ENCODE data around the gene MMP23B. TPM values are rescaled to one million over a fixed set of nuclear protein-coding genes. Genes with fewer than 3 reads are reported as not detected.

MMP23B gene
- total and polyA plus RNA-seq, 10 of the 15 experiments (the other 5 are each of a cell fraction or from before 2014, with no cell fraction given) = 0.25 to 0.76 (median 0.34) TPM; not detected in 4

DNA sequence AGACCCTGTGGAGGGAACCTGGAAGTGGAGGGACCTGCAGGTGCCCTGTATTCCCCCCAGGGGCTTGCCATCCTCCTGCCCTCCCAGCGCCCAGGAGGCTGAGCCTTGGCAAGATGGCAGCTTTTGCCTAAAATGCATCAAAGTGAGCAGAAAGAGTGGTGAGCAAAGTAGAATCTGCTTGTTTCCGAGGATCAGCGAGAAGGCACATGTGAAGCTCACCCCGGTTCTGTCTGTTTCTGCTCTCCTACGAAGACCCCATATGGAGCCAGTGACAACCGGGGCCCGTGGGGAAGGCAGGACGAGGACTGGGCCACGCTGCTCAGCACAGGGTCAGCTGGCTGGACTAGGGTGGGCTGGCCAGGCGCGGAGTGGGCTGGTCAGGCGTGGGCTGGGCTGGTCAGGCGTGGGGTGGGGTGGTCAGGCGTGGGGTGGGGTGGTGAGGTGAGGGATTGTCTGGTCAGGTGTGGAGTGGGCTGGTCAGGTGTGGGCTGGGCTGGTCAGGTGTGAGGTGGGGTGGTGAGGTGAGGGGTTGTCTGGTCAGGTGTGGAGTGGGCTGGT is 26.9 kb upstream of the MMP23B start:
- Histone ChIP-seq H3K9ac (ENCODE audit: control insufficient read depth, insufficient read depth, low read length) (no peak overlapping the region), H3K79me2 (ENCODE audit: control insufficient read depth, insufficient read depth, low read length) (no peaks in the 10 kb centered on the region), H3K4me2 (ENCODE audit: control insufficient read depth, insufficient read depth) (no peak overlapping the region), H3K4me1 (ENCODE audit: control insufficient read depth, insufficient read depth, low read length) (peaks cover 34% of the 10 kb centered on the region), H3K27ac (ENCODE audit: control insufficient read depth, insufficient read depth) (no peak overlapping the region), H4K20me1 (ENCODE audit: control insufficient read depth, insufficient read depth) (no peaks in the 10 kb centered on the region), H3K9me3 (replicated peaks; ENCODE audit: control insufficient read depth, insufficient read depth, low read length) (no peaks in the 10 kb centered on the region), H3K36me3 (ENCODE audit: control insufficient read depth in 2 of 2, insufficient read depth in 2 of 2, low read length in 1 of 2) (no peaks in the 10 kb centered on the region), H3K4me3 (no peak overlapping the region), H3K27me3 (replicated peaks in 1 of 2; ENCODE audit: control insufficient read depth in 2 of 2, insufficient read depth in 2 of 2, low read length in 1 of 2) (no peaks in the 10 kb centered on the region; a peak in 1 of 4 replicates), H2AFZ (ENCODE audit: control insufficient read depth, low read depth, low read length) (no peak overlapping the region)
- FAIRE-seq (no peak), ATAC-seq (no peak), DNase-seq (ENCODE audit: low read depth, low spot score) (no peak)
- CTCF ChIA-PET = no interaction called here
- TF ChIP-seq YY1 (IDR thresholded peaks at IDR 0.05; ENCODE audit: low read depth, low read length) (no peak), ZNF217 (IDR thresholded peaks at IDR 0.05) (no peak), RAD51 (IDR thresholded peaks at IDR 0.05) (no peak), CBX5 (IDR thresholded peaks at IDR 0.05; ENCODE audit: low read depth) (no peak)
- WGBS (ENCODE audit: insufficient coverage, insufficient replicate concordance, low lambda C conversion rate, missing lambda C conversion rate) = 68% methylated on average over 12 of the region's 14 CpGs
- POLR2A ChIA-PET = no interaction called here
- intact Hi-C loops (cut with micrococcal nuclease; ENCODE audit: unreplicated experiment) (no loop called here), in situ Hi-C loops (cut with MboI) (no loop called here)
- SMC1A ChIA-PET (ENCODE audit: uncharacterized antibody, unreplicated experiment) = no interaction called here
- RAD21 ChIA-PET (ENCODE audit: unreplicated experiment) = no interaction called here
- no TSS peak for BruUV-seq (replicated peaks)

DNA sequence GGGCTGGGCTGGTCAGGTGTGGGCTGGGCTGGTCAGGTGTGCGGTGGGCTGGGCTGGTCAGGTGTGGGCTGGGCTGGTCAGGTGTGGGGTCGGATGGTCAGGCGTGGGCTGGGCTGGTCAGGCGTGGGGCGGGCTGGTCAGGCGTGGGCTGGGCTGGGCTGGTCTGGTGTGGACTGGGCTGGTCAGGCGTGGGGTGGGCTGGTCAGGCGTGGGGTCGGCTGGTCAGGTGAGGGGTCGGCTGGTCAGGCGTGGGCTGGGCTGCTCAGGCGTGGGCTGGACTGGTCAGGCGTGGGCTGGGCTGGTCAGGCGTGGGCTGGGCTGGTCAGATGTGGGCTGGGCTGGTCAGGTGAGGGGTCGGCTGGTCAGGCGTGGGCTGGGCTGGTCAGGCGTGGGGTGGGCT is 26.2 kb upstream of the MMP23B start:
- DNase-seq (ENCODE audit: low read depth, low spot score) (no peak), FAIRE-seq (no peak), ATAC-seq (no peak)
- Histone ChIP-seq H3K4me2 (ENCODE audit: control insufficient read depth, insufficient read depth) (no peak overlapping the region), H3K79me2 (ENCODE audit: control insufficient read depth, insufficient read depth, low read length) (no peaks in the 10 kb centered on the region), H3K4me3 (no peak overlapping the region), H3K4me1 (ENCODE audit: control insufficient read depth, insufficient read depth, low read length) (peaks cover 29% of the 10 kb centered on the region), H3K27ac (ENCODE audit: control insufficient read depth, insufficient read depth) (no peak overlapping the region), H4K20me1 (ENCODE audit: control insufficient read depth, insufficient read depth) (no peaks in the 10 kb centered on the region), H3K9me3 (replicated peaks; ENCODE audit: control insufficient read depth, insufficient read depth, low read length) (no peaks in the 10 kb centered on the region), H3K36me3 (ENCODE audit: control insufficient read depth in 2 of 2, insufficient read depth in 2 of 2, low read length in 1 of 2) (no peaks in the 10 kb centered on the region), H3K27me3 (replicated peaks in 1 of 2; ENCODE audit: control insufficient read depth in 2 of 2, insufficient read depth in 2 of 2, low read length in 1 of 2) (no peaks in the 10 kb centered on the region; a peak in 1 of 4 replicates), H2AFZ (ENCODE audit: control insufficient read depth, low read depth, low read length) (no peak overlapping the region), H3K9ac (ENCODE audit: control insufficient read depth, insufficient read depth, low read length) (no peak overlapping the region)
- TF ChIP-seq TCF7 (IDR thresholded peaks at IDR 0.05; ENCODE audit: borderline replicate concordance) (no peak), GATAD2B (conservative IDR thresholded peaks at IDR 0.05; ENCODE audit: low read depth) (no peak), BHLHE40 (IDR thresholded peaks at IDR 0.05; ENCODE audit: borderline replicate concordance in 1 of 2, low read depth in 2 of 2, low read length in 1 of 2) (no peak), ZNF384 (IDR thresholded peaks at IDR 0.05; ENCODE audit: borderline replicate concordance, low read depth, low read length) (no peak), CHD2 (IDR thresholded peaks at IDR 0.05; ENCODE audit: borderline replicate concordance, low read depth, low read length) (no peak), MYC (IDR thresholded peaks at IDR 0.05; ENCODE audit: insufficient read depth, insufficient read length, insufficient replicate concordance, low read length, severe bottlenecking) (no peak), ZNF622 (IDR thresholded peaks at IDR 0.05) (no peak), HDAC6 (IDR thresholded peaks at IDR 0.05; ENCODE audit: unreplicated experiment) (no peak), RAD21 (IDR thresholded peaks at IDR 0.05; ENCODE audit: insufficient read depth, low read depth, low read length) (no peak), RAD51 (IDR thresholded peaks at IDR 0.05) (no peak), MXI1 (IDR thresholded peaks at IDR 0.05; ENCODE audit: low read depth, low read length) (no peak), TCF3 (IDR thresholded peaks at IDR 0.05; ENCODE audit: borderline replicate concordance, insufficient read depth, low read depth, low read length) (no peak), SRF (IDR thresholded peaks at IDR 0.05; ENCODE audit: low read depth in 2 of 2, low read length in 2 of 2) (no peak), POLR2A (IDR thresholded peaks at IDR 0.05; ENCODE audit: low read depth, low read length) (no peak)
- 92% methylated on average over 6 of the region's 17 CpGs for WGBS (ENCODE audit: insufficient coverage, insufficient replicate concordance, low lambda C conversion rate, missing lambda C conversion rate)
- intact Hi-C loops (cut with micrococcal nuclease; ENCODE audit: unreplicated experiment) (no loop called here), in situ Hi-C loops (cut with MboI) (no loop called here)
- SMC1A ChIA-PET (ENCODE audit: uncharacterized antibody, unreplicated experiment) = no interaction called here
- POLR2A ChIA-PET = no interaction called here
- CTCF ChIA-PET = no interaction called here
- RAD21 ChIA-PET (ENCODE audit: unreplicated experiment) = no interaction called here
- no TSS peak for BruUV-seq (replicated peaks)

Data from GM12878 (cell line).